ENCODE results near the gene SOCS4.

DNA sequence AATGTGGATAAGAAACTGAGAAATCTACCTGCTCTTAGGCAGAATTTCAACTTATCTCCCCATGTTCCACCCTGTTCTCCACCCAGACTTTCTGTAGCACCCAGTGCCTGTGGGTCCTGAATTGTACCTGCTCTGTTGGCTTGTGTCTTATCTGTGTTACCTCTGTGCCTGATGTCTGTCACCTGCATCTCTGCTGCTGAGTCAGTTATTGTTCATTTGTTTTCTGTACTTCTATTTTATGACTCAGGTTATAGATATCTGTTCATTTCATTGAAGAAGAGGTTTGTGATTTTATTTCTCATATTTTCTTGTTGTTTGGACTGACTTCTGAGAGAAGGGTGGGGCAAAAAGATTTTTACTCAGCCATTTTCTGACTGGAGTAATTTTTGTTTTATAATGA is 11.7 kb downstream of the SOCS4 start:
- TF ChIP-seq POLR2A (IDR thresholded peaks at IDR 0.05) = no peak
- TF ChIP-seq, protein P1, sequence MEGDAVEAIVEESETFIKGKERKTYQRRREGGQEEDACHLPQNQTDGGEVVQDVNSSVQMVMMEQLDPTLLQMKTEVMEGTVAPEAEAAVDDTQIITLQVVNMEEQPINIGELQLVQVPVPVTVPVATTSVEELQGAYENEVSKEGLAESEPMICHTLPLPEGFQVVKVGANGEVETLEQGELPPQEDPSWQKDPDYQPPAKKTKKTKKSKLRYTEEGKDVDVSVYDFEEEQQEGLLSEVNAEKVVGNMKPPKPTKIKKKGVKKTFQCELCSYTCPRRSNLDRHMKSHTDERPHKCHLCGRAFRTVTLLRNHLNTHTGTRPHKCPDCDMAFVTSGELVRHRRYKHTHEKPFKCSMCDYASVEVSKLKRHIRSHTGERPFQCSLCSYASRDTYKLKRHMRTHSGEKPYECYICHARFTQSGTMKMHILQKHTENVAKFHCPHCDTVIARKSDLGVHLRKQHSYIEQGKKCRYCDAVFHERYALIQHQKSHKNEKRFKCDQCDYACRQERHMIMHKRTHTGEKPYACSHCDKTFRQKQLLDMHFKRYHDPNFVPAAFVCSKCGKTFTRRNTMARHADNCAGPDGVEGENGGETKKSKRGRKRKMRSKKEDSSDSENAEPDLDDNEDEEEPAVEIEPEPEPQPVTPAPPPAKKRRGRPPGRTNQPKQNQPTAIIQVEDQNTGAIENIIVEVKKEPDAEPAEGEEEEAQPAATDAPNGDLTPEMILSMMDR (IDR thresholded peaks at IDR 0.05) = no peak

All from body of pancreas (tissue), 4 donors.